ENCODE results near the gene TLN1. TPM values are rescaled to one million over a fixed set of nuclear protein-coding genes. Genes with fewer than 3 reads are reported as not detected.

The TLN1 gene
- total RNA-seq, 2 experiments from 2014 or later, result 98.8 to 177 TPM

DNA sequence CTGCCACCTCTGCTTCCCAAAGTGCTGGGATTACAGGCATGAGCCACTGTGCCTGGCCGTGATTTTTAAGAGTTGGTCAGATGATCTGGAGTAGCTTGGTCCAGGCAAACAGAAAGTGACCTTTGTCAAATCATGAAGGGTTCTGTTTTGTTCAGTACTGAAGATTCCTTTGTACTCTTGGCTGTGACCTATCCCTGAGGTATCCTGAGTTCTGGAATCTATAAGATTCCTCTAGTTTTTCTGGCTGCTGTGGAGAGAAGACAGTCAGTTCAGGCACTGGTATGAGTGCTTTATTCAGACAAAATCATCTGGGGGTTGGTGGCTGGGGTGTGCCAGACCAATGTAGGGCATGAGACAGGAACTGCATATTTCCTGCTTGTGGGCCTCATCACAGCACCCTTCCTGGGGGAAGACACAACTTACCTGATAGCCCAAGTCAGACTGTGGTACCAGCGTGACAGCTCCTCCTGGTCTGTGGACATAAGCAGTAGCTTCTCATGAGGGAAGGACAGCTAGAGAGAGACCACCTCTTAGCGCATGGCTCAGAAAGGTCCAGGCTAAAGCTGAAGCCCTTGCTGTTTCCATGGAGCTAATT lies 70.1 kb downstream of the TLN1 start:
- ChIA-PET CTCF (ENCODE audit: unreplicated experiment) (interaction anchor here (0.5 to 1.1 kb wide), 2 partner anchors 34 to 43 kb away, joined by 3 read pairs; no protein-coding TSS in a partner anchor), POLR2A (interaction anchor here (0.6 to 5.5 kb wide), 8 partner anchors 13 to 110 kb away, joined by 3 to 28 read pairs (median 4); partner anchors contain the start of genes CD72, CREB3 and TLN1)
- DNase-seq (ENCODE audit: low spot score), result no peak
- H3K4me3 ChIP-seq (ENCODE audit: low read depth, low read length, poor library complexity, severe bottlenecking), result no peak overlapping the region
- no peak overlapping the region for H2AFZ ChIP-seq (ENCODE audit: low read length)
- H3K4me2 ChIP-seq (ENCODE audit: low read length), result peak overlapping the region; percentile 99
- no peaks in the 10 kb centered on the region for H3K9me3 ChIP-seq (ENCODE audit: low read length)
- no peaks in the 10 kb centered on the region for H3K9me2 ChIP-seq (ENCODE audit: insufficient read depth, low read length)
- H3K4me1 ChIP-seq (ENCODE audit: insufficient read depth, low read length, poor library complexity, severe bottlenecking), result peaks cover 82% of the 10 kb centered on the region
- peaks cover 35% of the 10 kb centered on the region for H3K36me3 ChIP-seq (ENCODE audit: insufficient read depth, low read length)
- H4K20me1 ChIP-seq (ENCODE audit: insufficient read depth, low read length), result 0 out of 2 replicates have a peak, but pooled peaks cover 5% of the 10 kb centered on the region
- H3K27ac ChIP-seq (ENCODE audit: low read depth, low read length, poor library complexity, severe bottlenecking), result peak overlapping the region; percentile 85
- no TSS peak for BruUV-seq (replicated peaks)
- H3K79me2 ChIP-seq (ENCODE audit: insufficient read depth, low read depth, low read length), result peaks cover 28% of the 10 kb centered on the region; the same call in 1 of the 2 replicates
- TF ChIP-seq, protein P1, sequence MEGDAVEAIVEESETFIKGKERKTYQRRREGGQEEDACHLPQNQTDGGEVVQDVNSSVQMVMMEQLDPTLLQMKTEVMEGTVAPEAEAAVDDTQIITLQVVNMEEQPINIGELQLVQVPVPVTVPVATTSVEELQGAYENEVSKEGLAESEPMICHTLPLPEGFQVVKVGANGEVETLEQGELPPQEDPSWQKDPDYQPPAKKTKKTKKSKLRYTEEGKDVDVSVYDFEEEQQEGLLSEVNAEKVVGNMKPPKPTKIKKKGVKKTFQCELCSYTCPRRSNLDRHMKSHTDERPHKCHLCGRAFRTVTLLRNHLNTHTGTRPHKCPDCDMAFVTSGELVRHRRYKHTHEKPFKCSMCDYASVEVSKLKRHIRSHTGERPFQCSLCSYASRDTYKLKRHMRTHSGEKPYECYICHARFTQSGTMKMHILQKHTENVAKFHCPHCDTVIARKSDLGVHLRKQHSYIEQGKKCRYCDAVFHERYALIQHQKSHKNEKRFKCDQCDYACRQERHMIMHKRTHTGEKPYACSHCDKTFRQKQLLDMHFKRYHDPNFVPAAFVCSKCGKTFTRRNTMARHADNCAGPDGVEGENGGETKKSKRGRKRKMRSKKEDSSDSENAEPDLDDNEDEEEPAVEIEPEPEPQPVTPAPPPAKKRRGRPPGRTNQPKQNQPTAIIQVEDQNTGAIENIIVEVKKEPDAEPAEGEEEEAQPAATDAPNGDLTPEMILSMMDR (conservative IDR thresholded peaks at IDR 0.05; ENCODE audit: low read length), result no peak
- no peak for TF ChIP-seq EZH2phosphoT487 (IDR thresholded peaks at IDR 0.05; ENCODE audit: borderline replicate concordance, low read depth, low read length)
- intact Hi-C loops (cut with micrococcal nuclease; ENCODE audit: unreplicated experiment), result no loop called here

DNA sequence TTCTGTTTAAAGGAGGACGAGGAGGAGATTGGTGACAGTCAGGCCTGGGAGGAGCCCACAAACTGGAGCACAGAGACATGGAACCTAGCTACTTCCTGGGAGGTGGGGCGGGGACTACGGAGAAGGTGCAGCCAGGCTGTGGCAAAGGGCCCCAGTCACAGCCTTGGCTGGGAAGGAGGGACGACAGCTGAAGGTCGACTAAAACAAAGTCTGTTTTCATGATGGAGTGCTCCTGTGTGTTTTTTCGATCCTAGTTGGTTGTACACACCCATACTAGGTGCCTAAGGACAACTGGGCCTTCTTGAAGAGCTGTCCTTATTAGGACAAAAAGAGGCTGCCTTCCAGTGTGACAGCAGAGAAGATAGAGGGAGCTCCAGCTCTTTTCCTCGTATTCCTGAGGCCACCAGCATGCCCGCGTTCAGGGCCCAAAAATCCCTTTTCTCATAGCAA lies 71.0 kb downstream of the TLN1 start:
- H3K36me3 ChIP-seq (ENCODE audit: insufficient read depth, low read length), result peaks cover 35% of the 10 kb centered on the region
- H3K79me2 ChIP-seq (ENCODE audit: insufficient read depth, low read depth, low read length), result peaks cover 28% of the 10 kb centered on the region; the same call in 1 of the 2 replicates
- H3K4me2 ChIP-seq (ENCODE audit: low read length), result peak overlapping the region; percentile 96
- TF ChIP-seq EZH2phosphoT487 (IDR thresholded peaks at IDR 0.05; ENCODE audit: borderline replicate concordance, low read depth, low read length), result no peak
- TF ChIP-seq, protein P1 (conservative IDR thresholded peaks at IDR 0.05; ENCODE audit: low read length), result peak; percentile 61
- ChIA-PET POLR2A (interaction anchor here (0.6 to 5.5 kb wide), 9 partner anchors 13 to 151 kb away, joined by 3 to 28 read pairs (median 4); partner anchors contain the start of genes CD72, CREB3, SPAG8 and TLN1), CTCF (ENCODE audit: unreplicated experiment) (interaction anchor here (1.0 to 1.7 kb wide), 4 partner anchors 11 to 70 kb away, joined by 3 to 5 read pairs (median 3); no protein-coding TSS in a partner anchor)
- no TSS peak for BruUV-seq (replicated peaks)
- intact Hi-C loops (cut with micrococcal nuclease; ENCODE audit: unreplicated experiment), result no loop called here
- no peak overlapping the region for H2AFZ ChIP-seq (ENCODE audit: low read length)
- no peak overlapping the region for H3K4me3 ChIP-seq (ENCODE audit: low read depth, low read length, poor library complexity, severe bottlenecking)
- H4K20me1 ChIP-seq (ENCODE audit: insufficient read depth, low read length), result 0 out of 2 replicates have a peak, but pooled peaks cover 5% of the 10 kb centered on the region
- no peaks in the 10 kb centered on the region for H3K9me3 ChIP-seq (ENCODE audit: low read length)
- peaks cover 74% of the 10 kb centered on the region for H3K4me1 ChIP-seq (ENCODE audit: insufficient read depth, low read length, poor library complexity, severe bottlenecking)
- no peak overlapping the region for H3K27ac ChIP-seq (ENCODE audit: low read depth, low read length, poor library complexity, severe bottlenecking)
- no peak for DNase-seq (ENCODE audit: low spot score)
- no peaks in the 10 kb centered on the region for H3K9me2 ChIP-seq (ENCODE audit: insufficient read depth, low read length)

Data from OCI-LY7 (cell line).